Right atrium auricular region (tissue), 2 donors: ENCODE measurements around the gene FAM83C. TPM values are rescaled to one million over a fixed set of nuclear protein-coding genes. Genes with fewer than 3 reads are reported as not detected.

Source experiments
- DNase-seq: peaks from one replicate; pipeline ENCODE4 v3.0.0-alpha.2; 2019; ENCODE audit warnings: low spot score
- H3K27ac ChIP-seq, 2 donors: fragments of 200-600 bp; sonication (generic); 1 replicate in 1 of 2; 2 replicates in 1 of 2; pipeline ENCODE4 v1.5.1; 2016 to 2019
- H3K27me3 ChIP-seq, 2 donors: fragments of 200-600 bp; sonication (generic); one replicate each; pipeline versions ENCODE4 v1.5.1 to v1.6.0; 2017 to 2019
- H3K36me3 ChIP-seq: fragments of 200-600 bp; sonication (generic); one replicate; pipeline ENCODE4 v1.5.1; 2016
- H3K4me1 ChIP-seq, 2 donors: fragments of 200-600 bp; sonication (generic); one replicate each; pipeline versions ENCODE4 v1.5.1 to v1.6.0; 2017 to 2019
- H3K4me3 ChIP-seq, 2 donors: fragments of 200-600 bp; sonication (generic); 1 replicate in 1 of 2; 2 replicates in 1 of 2; pipeline ENCODE4 v1.5.1; 2017 to 2019; ENCODE audit warnings: mild to moderate bottlenecking in 1 of 2, moderate library complexity in 1 of 2
- H3K9me3 ChIP-seq, 2 donors: fragments of 200-600 bp; sonication (generic); one replicate each; pipeline ENCODE4 v1.5.1; 2019
- total RNA-seq, 2 donors: library from RNA; depleted of rRNA; stranded (reverse); fragments of >200 nt; gene quantifications; one replicate each; pipeline ENCODE4 v1.1.0, GENCODE V29; 2016
- TF ChIP-seq, protein P1 (sequence below), 2 donors: fragments of 200-600 bp; sonication (generic); IDR thresholded peaks; one replicate each; pipeline ENCODE4 v1.5.1; 2019; ENCODE audit warnings: antibody characterized with exemption in 2 of 2

The FAM83C gene
- total RNA-seq, 2 donors from 2014 or later = not detected

DNA sequence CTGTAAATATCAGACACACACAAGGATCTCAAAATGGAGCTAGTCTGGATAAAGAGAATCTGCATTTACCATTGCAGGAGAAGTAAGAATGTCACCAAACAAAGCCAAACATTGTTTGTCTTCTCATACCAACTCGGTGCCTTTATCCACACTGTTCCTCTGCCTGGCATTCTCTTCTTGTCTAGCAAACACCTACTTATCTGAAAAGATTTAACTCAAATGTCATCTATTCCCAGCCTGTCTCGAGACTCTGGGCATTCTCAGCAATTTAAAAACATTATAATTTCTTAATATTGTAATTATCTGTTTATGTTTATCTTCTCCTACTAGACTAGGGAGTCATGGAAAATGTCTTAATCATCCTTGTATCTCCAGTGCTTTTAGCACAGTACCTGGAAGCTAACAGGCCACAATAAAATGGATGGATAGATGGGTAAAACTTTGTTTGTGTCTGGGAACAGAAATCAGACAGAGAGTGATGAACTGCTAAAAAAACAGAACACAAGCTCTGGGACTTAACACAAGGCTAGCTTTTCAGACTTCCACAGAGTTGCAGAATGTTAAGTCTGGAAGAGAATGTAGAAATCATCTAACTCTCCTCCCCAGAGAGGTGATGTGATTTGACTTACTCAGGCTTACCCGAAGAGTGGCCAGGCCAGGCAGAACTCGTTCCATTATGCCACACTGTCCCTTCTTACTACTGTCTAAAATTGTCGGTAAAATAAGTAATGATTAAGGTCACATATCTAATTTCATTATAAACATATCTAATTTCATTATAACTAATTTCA lies 42.3 kb upstream of the FAM83C start:
- H3K9me3 ChIP-seq = no peaks in the 10 kb centered on the region
- no peaks in the 10 kb centered on the region for H3K27me3 ChIP-seq
- H3K4me1 ChIP-seq = peaks cover 0 to 4% of the 10 kb centered on the region in 2 donors
- TF ChIP-seq, protein P1, sequence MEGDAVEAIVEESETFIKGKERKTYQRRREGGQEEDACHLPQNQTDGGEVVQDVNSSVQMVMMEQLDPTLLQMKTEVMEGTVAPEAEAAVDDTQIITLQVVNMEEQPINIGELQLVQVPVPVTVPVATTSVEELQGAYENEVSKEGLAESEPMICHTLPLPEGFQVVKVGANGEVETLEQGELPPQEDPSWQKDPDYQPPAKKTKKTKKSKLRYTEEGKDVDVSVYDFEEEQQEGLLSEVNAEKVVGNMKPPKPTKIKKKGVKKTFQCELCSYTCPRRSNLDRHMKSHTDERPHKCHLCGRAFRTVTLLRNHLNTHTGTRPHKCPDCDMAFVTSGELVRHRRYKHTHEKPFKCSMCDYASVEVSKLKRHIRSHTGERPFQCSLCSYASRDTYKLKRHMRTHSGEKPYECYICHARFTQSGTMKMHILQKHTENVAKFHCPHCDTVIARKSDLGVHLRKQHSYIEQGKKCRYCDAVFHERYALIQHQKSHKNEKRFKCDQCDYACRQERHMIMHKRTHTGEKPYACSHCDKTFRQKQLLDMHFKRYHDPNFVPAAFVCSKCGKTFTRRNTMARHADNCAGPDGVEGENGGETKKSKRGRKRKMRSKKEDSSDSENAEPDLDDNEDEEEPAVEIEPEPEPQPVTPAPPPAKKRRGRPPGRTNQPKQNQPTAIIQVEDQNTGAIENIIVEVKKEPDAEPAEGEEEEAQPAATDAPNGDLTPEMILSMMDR (IDR thresholded peaks at IDR 0.05) = no peak
- no peak for DNase-seq
- no peaks in the 10 kb centered on the region for H3K36me3 ChIP-seq
- peak overlapping the region in 1 of 2 donors; percentile 11 for H3K27ac ChIP-seq
- no peak overlapping the region for H3K4me3 ChIP-seq

DNA sequence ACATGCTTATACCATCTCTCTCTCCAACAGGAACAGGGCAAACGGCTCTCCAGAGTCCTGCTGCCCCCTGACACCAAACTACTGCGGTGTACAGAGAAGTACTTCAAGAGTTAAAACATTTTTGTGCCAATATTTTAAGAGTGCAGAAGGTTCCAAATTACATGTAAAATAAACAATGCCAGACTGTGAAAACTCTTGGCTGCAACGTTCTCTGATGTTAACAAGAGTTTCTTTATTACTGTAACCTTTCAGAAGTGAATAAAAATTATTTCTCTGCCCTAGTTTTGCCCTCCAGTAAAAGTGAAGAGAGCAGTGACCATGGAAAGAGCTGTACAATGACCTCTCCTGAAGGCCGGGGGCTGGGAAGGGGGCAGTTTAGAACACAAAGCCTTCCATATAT lies 41.4 kb upstream of the FAM83C start:
- H3K4me3 ChIP-seq = no peak overlapping the region
- H3K4me1 ChIP-seq = peaks cover 0 to 4% of the 10 kb centered on the region in 2 donors
- TF ChIP-seq, protein P1 (IDR thresholded peaks at IDR 0.05) = no peak
- H3K9me3 ChIP-seq = no peaks in the 10 kb centered on the region
- no peak for DNase-seq
- H3K27ac ChIP-seq = peak overlapping the region in 1 of 2 donors; percentile 11
- no peaks in the 10 kb centered on the region for H3K36me3 ChIP-seq
- no peaks in the 10 kb centered on the region for H3K27me3 ChIP-seq

DNA sequence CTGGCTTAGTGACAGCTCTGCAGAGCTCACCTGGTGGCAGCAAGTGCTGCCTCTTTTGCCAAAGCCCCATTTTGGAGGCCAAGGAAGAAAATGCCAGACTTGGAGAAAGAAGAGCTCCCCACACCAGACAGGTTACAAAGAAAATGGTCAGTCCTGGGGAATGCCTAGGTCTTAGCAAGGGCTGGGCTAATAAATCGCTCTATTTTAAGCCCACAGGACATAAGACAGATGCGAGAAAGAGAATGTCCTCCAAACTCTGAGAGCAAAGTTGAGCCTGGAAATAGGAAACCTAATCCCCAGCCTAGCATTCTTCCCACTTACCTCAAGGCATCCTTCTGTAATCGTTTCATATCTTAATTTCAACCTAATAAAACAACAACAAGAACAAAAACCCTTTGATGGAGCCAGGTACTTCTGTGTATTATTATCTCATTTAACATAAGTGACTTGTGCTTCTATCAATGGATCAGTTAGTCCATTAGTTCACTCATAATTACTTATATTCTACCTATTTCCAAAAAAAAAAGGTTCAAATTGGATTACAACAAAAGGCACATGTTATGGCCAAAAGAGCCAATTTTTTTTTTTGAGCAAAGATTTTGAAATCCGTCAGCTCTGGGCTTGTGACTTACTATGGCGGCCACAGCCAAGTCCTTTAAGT lies 40.4 kb upstream of the FAM83C start:
- H3K27ac ChIP-seq = no peak overlapping the region
- no peak for DNase-seq

DNA sequence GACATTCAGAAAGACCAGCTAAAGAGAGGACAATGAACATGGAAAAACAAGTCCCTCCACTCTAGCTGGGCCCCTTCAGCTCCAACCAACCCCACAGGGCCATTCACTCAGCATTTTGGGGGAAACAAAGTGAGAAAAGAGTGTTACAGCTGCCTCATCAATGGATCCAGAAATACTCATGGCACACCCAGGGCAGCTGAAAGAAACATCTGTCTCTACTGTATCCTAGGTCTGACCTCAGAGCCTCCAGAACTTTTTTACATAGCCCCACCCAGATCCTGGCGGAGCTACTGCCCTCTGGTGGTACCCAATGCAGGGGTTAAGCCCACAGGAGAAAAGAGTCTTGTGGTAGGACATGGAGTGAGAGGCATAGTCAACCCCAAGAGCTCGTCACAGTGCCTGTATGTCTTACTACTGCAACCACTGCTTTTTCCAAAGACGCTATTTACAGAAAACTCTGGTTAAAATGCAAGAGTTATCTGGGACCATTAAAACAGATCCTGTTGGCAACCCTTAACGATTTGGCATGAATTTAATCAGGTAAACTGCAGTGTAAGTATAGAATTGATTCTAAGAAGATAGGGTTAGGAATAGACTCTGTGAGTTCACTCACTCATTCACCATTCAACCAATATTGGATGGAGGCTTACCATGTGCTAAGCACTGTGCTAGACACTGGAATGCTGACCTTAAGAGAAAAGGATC lies 37.4 kb upstream of the FAM83C start:
- Histone ChIP-seq H3K27ac (no peak overlapping the region), H3K36me3 (no peaks in the 10 kb centered on the region), H3K27me3 (no peaks in the 10 kb centered on the region), H3K4me3 (no peak overlapping the region), H3K9me3 (no peaks in the 10 kb centered on the region), H3K4me1 (peaks cover 0 to 16% of the 10 kb centered on the region in 2 donors)
- TF ChIP-seq, protein P1 (IDR thresholded peaks at IDR 0.05) = peak in 1 of 2 donors; percentile 39
- DNase-seq = no peak

More for the DNA sequence above, 40.4 kb upstream of the FAM83C start:
- Histone ChIP-seq H3K4me3 (no peak overlapping the region), H3K9me3 (no peaks in the 10 kb centered on the region), H3K27me3 (no peaks in the 10 kb centered on the region), H3K36me3 (no peaks in the 10 kb centered on the region), H3K4me1 (peaks cover 0 to 5% of the 10 kb centered on the region in 2 donors)
- TF ChIP-seq, protein P1 (IDR thresholded peaks at IDR 0.05) = no peak

DNA sequence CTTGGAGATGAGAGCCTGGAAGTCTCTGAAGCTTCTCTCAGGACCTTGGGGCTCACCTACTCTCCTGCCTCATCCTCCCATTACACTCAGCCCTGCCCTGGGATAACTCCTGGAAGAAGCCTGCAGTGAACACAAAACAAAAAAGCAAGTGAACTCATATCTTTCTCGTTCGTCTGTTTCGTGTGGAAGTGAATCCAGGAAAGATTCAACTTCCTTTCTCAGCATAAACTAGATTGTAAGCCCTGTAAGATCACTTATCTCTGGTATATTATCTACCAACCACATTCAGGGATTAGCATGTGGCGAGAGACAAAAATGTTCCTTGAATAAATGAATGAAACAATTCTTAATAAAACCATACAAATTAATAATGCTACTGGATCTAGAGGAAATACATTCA lies 36.5 kb upstream of the FAM83C start:
- DNase-seq = no peak
- TF ChIP-seq, protein P1 (IDR thresholded peaks at IDR 0.05) = no peak
- no peaks in the 10 kb centered on the region for H3K9me3 ChIP-seq
- H3K27me3 ChIP-seq = no peaks in the 10 kb centered on the region
- no peak overlapping the region for H3K27ac ChIP-seq
- H3K36me3 ChIP-seq = no peaks in the 10 kb centered on the region
- no peak overlapping the region for H3K4me3 ChIP-seq
- H3K4me1 ChIP-seq = peaks cover 0 to 16% of the 10 kb centered on the region in 2 donors
